Measurements from ENCODE around the gene TCF21.
A peak's percentile ranks its signal among the peaks of the same experiment; 100 is the strongest.
"Not testable (repeated sequence)": the region's sequence is repeated elsewhere in the genome, so short reads cannot be mapped to it uniquely, and the experiment has no call there.

TCF21 gene

DNA sequence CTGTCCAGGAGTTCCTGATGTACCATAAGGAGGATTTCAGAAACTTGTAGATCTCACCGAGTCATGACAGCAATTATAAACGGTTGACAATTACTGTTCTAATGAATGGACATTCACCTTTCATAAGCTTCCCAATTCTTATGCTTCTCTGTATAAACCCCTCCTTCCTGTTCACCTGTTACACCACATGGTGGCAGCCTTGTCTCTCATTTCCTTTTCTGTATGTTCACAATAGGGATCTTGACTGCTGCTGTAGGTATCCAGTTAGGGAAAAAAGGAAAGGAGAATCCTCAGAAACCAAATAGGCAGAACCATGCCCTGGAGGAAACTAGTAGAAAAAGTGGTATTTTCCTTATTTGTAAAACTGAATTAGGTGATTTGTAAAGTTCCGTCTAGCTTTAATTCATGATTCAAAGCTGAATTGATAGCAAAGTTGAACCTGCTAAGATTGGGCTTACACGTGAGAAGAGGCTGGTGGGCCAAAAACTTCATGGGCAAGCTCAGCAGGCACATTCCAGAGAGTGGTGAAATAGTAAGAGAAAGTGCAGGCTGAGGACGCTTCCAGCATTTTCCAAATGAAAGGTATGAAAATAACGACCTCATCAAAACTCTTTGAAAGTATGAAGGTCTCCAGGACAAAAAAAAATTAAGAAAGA, 35.2 kb downstream of the TCF21 start:
- TF ChIP-seq, protein P1, sequence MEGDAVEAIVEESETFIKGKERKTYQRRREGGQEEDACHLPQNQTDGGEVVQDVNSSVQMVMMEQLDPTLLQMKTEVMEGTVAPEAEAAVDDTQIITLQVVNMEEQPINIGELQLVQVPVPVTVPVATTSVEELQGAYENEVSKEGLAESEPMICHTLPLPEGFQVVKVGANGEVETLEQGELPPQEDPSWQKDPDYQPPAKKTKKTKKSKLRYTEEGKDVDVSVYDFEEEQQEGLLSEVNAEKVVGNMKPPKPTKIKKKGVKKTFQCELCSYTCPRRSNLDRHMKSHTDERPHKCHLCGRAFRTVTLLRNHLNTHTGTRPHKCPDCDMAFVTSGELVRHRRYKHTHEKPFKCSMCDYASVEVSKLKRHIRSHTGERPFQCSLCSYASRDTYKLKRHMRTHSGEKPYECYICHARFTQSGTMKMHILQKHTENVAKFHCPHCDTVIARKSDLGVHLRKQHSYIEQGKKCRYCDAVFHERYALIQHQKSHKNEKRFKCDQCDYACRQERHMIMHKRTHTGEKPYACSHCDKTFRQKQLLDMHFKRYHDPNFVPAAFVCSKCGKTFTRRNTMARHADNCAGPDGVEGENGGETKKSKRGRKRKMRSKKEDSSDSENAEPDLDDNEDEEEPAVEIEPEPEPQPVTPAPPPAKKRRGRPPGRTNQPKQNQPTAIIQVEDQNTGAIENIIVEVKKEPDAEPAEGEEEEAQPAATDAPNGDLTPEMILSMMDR (IDR thresholded peaks at IDR 0.05; ENCODE audit: insufficient read depth, missing control alignments) = peak; percentile 92
- FAIRE-seq = peak; percentile 77
- peak; percentile 38 for DNase-seq (ENCODE audit: insufficient read length, low spot score)

DNA sequence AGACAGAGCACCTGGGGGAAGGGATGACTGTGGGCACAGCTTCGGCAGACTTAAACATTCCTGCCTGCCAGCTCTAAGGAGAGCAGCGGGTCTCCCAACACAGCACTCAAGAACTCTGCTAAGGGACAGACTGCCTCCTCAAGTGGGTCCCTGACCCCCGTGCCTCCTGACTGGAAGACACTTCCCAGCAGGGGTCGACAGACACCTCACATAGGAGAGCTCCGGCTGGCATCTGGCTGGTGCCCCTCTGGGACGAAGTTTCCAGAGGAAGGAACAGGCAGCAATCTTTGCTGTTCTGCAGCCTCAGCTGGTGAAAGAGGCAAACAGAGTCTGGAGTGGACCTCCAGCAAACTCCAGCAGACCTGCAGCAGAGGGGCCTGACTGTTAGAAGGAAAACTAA, 42.3 kb downstream of the TCF21 start:
- DNase-seq (ENCODE audit: insufficient read length, low spot score); FAIRE-seq: not testable (repeated sequence)
- TF ChIP-seq, protein P1 (IDR thresholded peaks at IDR 0.05; ENCODE audit: insufficient read depth, missing control alignments) = peak; percentile 13

DNA sequence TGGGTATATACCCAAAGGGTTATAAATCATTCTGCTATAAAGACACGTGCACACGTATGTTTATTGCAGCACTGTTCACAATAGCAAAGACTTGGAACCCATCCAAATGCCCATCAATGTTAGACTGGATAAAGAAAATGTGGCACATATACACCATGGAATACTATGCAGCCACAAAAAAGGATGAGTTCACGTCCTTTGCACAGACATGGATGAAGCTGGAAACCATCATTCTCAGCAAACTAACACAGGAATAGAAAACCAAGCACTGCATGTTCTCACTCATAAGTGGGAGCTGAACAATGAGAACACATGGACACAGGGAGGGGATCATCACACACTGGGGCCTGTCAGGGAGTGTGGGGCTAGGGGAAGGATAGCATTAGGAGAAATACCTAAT, 47.4 kb downstream of the TCF21 start:
- not testable (repeated sequence) for FAIRE-seq; DNase-seq (ENCODE audit: insufficient read length, low spot score)

DNA sequence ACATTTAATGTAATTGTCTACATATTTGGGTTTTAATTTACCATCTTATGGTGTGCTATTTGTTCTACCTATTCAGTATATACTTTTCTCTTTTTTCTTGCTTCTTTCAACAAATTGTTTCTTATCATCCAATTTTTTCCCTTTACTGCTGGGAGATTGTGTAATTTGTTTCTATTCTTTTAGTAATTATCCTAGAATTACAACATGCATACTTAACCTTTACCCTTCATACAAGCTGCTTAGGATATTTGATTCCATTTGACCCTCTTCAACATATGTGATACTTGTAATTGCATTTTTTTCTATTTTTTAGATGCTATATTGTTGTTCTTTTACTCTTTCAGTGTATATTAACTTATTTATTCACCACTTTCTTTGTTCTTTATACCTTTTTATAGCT, 49.0 kb downstream of the TCF21 start:
- TF ChIP-seq, protein P1 (IDR thresholded peaks at IDR 0.05; ENCODE audit: insufficient read depth, missing control alignments) = no peak
- no peak for DNase-seq (ENCODE audit: insufficient read length, low spot score)
- FAIRE-seq = no peak

DNA sequence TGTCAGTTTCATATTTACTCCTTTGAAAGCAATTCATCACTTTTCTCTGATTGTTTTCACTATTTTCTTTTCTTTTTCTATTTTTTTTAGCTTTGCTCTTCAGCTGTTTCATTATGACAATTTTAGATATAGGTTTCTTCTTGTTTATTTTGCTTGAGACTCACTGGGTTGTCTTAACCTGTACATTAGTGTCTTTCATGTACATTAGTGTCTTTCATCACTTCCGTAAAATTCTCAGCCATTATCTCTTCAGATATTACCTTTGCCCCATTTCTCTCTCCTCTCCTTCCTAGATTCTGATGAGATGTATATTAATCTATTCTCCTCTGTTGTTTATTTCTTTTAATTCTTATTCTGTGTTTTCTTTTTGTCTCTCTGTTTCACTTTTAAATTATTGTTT, 49.6 kb downstream of the TCF21 start:
- TF ChIP-seq, protein P1 (IDR thresholded peaks at IDR 0.05; ENCODE audit: insufficient read depth, missing control alignments) = no peak
- DNase-seq (ENCODE audit: insufficient read length, low spot score) = no peak
- no peak for FAIRE-seq

DNA sequence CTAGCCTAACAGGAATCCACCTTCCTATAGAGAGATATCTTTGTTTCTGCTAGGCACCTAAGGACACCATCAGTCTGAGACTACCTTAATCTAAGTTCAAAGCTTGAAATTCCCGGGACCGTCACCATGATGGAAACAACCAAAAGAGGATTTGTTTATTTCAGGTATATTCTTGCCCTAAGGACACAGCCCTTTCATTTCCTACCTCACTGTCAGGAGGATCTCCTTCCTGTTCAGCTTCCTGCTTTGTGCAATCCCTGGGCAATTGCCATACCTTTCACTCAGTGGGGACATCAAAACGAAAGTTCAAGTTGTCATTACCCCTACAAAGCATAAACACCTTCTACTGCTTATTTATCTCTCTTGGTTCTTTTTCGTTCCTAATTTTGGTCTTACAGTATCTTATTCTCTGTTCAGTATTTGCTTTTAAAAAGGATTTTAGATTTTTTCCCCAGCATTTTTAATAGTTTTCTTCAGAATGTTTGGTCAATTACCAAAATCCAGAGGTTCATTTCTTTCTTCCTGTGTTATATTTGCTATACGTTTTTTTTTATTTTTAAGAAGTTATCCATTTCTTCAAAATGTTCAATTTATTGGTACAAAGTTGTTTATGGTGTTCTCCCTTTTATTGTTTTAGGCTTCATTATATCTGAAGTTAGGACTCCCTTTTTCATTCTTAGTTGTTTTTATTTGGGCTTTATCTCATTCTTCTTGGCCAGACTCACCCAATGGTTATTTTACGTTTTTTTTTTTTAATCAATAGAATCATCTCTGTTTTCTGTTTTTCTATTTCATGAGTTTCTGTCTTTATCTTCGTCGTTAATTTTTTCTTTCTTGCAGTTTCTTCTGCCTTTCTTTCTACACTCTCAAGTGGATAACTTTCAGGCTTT, 51.1 kb downstream of the TCF21 start:
- no peak for DNase-seq (ENCODE audit: insufficient read length, low spot score)
- no peak for FAIRE-seq
- TF ChIP-seq, protein P1 (IDR thresholded peaks at IDR 0.05; ENCODE audit: insufficient read depth, missing control alignments) = no peak
